GM11168 (cell line): ENCODE results near the gene TAF8.
"Not testable (repeated sequence)": the region's sequence is repeated elsewhere in the genome, so short reads cannot be mapped to it uniquely, and the experiment has no call there.

Source experiments
- in situ Hi-C: fragments of 300-500 bp; cut with MboI; formaldehyde crosslinking; loops from one replicate; pipeline ENCODE4 v1.12.0; 2022; ENCODE audit warnings: low sequenced_read_pairs; ENCODE audit not compliant: unreplicated experiment

TAF8 gene, protein sequence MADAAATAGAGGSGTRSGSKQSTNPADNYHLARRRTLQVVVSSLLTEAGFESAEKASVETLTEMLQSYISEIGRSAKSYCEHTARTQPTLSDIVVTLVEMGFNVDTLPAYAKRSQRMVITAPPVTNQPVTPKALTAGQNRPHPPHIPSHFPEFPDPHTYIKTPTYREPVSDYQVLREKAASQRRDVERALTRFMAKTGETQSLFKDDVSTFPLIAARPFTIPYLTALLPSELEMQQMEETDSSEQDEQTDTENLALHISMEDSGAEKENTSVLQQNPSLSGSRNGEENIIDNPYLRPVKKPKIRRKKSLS

DNA sequence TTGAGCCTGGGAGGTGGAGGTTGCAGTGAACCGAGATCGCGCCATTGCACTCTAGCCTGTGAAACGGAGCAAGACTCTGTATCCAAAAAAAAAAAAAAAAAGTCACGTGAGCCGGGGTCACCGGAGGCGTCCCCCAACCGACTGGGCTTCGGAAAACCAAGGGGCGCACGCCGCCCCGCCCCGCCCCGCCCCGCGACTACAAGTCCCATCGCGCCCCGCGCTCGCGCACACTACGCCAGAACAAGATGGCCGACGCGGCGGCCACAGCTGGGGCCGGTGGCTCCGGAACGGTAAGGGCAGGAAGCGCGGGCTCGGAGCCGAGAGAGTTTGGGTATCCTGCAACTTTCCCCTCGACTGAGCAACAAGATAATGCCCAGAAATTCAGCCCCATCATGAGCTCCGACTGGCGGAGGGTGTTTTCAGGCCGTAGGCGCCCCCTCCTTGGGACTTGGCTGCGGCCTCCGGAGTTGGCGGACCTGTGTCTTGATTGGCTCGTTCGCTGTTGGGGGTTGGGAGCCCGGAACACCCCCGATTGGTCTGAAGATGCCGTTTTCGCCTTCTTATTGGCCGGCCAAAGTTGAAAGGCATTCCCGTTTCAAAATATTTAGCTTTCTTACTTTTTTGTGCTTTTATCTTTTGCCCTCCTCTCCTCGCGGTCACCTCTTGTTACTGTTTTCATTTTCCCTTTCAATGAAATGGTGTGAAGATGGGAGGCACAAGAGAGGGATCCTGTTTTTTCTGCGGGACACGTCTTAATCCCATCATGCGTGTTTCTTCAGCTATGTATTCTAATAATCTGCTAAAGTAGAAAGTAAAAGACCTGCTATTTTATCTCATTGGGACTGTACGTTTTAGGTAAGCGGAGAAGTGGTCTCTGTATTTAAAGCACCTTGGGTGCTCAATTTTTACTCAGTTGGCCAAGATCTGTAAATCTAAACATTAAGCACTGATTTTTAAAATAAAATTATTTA lies at the start of gene TAF8:
Gene TAF8, plus strand, starts transcription at position 228 of the 971 bp plus-strand sequence. Its CDS starts 18 bp downstream, at position 246.
- in situ Hi-C loops = no loop called here

DNA sequence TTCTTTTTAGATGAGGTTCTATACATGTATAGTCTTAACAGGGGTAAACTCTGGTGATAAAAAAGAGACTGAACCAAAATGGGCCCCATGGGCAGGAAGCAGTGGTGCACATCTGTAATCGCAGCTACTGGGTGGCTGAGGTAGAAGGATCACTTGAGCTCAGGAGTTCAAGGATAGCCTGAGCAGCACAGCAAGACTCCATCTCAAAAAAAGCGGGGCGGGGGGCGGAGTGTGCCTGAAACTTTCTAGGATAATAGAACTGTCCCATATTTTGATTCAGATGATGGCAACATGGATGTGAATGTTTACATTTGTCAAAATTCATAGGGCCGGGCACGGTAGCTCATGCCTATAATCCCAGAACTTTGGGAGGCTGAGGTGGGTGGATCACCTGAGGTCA lies 48.8 kb upstream of the TAF8 start:
- in situ Hi-C loops = no loop called here

DNA sequence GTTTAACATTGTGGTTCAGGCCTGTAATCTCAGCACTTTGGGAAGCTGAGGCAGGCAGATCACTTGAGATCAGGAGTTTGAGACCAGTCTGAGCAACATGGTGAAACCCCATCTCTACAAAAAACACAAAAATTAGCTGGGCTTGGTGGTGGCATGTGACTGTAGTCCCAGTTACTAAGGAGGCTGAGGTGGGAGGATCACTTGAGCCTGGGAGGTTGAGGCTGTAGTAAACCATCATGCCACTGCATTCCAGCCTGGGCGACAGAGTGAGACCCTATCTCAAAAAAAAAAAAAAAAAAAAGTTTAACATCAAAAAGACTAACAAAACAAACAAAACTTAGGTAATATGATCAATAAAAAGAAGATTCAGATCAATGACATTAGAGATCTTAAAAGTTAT lies 46.7 kb upstream of the TAF8 start:
- in situ Hi-C loops = not testable (repeated sequence)

DNA sequence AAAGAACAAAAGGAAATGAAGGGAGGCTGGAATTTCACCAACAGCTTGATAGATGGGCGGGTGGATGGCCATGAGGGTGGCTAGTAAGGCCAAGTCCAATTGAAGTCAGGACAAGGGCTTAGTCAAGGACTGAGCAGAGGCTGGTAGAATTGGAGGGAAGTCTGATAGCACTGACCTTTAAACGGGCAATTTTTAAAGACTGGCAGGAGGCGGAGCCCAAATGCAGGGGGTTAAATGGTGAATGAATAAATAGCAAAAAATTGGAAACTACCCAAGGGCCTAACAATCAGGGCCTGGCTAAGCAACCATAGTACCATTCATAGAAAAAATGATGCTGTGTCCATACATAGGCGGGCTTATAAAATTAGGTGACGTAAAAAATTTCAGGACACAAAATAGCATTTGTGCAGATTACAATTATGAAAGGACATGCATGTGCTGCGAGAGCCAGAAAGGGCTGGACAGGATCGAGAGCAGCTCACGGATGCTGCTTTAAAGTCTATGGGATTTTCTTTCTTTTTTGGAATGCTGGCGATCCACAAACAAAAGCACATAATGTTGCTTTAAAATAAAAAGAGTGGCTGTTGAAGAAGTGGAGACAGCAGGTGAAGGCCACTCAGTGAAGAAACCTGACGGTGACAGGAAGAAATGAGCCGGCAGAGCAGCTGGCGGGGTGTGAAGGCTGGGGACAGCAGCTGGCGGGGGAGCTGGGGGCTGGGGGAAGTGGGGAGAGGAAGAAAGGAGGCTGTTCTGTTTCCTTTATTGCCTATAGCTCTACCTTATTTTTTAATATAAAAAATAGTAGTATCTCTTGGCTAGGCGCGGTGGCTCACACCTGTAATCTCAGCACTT lies 42.8 kb upstream of the TAF8 start:
- in situ Hi-C loops = no loop called here

DNA sequence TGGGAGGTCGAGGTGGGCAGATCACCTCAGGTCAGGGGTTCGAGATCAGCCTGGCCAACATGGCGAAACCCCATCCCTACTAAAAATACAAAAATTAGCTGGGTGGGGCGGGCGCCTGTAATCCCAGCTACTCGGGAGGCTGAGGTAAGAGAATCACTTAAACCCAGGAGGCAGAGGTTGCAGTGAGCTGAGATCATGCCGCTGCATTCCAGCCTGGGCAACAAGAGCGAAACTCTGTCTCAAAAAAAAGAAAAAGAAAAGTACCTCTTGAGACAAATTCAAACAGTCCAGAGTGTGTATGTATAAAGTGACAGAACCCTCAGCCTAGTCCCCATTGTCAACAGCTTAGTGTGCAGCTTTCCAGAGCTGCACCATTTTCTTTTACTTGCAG lies 42.2 kb upstream of the TAF8 start:
- in situ Hi-C loops = not testable (repeated sequence)

DNA sequence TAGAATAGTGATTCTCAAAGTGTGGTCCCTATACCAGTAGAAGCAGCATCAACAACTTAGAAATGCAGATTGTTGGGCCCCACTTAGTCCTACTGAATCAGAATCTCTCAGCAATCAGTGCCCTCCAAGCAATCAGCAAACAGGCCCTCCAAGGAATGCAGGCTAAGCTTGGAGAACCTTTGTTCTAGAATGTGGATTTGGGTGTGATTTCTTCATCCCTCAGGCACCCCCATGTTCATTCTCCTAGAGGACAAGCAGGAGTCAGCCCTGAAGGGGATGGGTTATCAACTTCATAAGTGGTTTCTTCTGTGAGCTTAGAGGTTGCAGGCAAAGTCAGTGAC lies 40.5 kb upstream of the TAF8 start:
- in situ Hi-C loops = no loop called here

DNA sequence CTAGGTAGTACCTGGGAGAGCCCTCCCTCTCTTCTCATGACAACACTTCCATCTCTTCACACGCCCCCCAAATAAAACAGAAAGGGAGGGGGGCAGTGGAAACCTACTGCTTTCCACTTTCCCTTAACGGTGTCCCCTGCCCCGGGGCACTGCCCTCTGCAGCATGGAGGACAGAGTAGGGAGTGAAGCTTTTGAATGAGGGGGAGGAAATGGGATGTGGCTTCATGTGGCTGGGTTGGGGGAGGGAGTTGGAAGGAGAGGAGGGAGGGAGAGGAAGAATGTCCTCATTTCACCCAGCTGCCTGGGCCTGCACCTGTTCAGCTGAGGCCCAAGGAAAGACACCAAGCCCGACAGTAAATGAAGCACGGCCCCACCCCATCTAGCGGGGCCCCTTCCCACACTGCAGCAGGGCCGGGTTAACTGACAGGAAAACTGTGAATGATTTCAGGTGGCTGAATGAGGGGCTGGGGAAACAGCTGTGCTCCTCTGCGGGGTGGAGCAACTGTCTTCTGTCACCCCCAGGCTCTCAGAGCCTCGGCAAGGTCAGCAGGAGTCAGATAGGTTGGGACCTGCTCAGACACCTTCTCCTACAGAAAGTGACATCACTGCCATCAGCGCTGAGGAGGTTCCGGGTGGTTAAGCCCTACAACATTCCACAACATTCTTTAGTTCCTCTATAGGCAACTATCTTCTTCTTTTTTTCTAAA lies 40.0 kb upstream of the TAF8 start:
- in situ Hi-C loops = no loop called here

DNA sequence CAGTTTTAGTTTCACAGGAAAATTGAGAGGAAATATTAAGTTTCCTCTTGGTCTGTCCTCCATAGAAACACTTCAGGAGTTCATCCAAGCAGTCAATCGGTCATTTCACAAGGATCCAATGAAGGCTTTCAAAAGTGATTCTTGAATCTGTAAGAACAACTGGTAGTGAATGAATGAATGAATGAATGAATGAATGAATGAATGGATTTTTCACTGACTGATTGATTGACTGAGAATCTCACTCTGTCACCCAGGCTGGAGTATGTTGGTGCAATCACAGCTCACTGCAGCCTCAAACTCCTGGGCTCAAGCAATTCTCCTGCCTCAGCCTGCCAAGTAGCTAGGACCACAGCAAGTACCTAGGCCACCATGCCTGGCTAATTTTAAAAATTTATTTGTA lies 39.4 kb upstream of the TAF8 start:
- in situ Hi-C loops = no loop called here

DNA sequence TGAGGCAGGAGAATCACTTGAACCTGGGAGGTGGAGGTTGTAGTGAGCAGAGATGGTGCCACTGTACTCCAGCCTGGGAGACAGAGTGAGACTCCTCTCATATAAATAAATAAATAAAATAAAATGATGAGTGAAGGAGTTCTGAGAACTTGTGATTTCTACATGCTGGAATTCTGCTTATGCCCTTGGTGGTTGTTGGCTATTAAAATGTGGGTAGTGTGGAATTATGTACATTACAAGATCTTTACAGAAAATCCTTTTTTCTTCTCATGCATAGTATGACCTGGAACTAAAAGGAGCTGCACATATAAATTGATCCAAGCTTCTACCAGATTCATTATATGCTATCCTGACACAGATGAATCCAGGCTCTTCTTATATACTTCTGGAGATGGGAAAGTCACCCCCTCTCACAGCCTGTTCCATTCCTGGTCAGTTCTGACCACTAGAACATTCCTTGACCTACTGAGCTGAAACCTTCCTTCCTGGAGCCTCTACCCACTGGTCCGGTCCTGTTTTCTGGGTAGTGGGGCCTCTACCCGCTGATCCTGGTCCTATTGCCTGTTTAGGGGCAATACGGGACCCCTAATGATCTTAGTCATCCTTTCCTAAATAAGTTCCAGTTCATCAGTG lies 37.7 kb upstream of the TAF8 start:
- in situ Hi-C loops = no loop called here

DNA sequence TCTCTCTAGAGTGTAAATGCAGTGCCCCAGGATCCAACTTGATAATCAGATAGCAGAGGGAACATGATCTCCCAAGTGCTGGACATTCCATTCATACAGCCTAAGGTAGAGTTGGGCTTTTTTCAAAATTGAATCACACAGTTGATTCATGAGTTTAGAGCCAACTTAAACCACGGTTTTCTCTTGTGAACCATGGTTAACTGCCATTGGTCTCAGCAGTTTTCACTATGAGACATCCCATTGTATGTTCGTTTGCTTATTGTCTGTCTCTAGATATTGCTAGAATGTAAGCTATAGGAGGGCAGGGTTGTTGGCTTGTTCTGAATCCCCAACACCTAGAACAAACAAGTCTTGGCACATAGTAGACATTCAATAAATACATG lies 37.2 kb upstream of the TAF8 start:
- in situ Hi-C loops = no loop called here

DNA sequence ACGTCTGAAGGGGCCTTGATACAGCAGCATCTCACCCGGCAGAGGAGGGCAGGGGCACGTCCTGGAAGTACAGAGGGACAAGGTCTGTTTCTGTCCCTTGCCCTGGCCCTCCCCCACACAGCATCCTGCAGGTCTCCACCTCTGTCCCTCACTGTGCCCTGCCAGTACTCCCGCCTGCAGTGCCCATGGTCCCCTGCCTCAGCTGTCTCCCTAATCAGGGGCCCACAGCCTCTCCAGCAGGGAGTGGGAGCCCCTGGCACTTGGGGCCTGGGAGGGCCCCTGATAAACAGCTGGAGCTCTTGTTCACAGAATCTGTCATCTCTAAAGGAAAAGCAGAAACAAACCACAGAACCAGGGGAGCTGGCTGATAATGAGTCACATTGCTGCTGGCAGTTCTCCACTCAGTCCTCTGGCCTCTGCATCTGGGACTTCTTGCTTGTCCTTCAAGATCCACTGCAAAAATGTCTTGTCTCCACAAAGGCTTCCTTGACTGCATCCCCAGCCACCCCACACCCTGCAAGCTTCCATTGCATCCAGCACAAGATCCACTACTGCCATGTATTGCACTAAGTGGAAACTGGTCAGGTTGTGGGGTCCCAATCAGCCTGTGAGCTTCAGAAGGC lies 33.2 kb upstream of the TAF8 start:
- in situ Hi-C loops = no loop called here

DNA sequence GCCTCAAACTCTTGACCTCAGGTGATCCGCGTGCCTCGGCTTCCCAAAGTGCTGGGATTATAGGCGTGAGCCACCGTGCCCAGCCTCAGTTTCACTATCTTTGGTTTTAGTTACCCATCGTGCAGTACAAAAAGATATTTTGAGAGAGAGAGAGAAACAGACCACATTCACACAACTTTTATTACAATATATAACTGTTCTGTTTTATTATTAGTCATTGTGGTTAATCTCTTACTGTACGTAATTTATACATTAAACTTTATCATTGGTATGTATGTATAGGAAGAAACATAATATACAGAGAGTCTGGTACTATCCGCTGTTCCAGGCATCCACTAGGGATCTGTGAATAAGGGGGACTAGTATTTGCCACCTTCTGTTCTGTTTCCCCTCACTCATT lies 29.4 kb upstream of the TAF8 start:
- in situ Hi-C loops = no loop called here

DNA sequence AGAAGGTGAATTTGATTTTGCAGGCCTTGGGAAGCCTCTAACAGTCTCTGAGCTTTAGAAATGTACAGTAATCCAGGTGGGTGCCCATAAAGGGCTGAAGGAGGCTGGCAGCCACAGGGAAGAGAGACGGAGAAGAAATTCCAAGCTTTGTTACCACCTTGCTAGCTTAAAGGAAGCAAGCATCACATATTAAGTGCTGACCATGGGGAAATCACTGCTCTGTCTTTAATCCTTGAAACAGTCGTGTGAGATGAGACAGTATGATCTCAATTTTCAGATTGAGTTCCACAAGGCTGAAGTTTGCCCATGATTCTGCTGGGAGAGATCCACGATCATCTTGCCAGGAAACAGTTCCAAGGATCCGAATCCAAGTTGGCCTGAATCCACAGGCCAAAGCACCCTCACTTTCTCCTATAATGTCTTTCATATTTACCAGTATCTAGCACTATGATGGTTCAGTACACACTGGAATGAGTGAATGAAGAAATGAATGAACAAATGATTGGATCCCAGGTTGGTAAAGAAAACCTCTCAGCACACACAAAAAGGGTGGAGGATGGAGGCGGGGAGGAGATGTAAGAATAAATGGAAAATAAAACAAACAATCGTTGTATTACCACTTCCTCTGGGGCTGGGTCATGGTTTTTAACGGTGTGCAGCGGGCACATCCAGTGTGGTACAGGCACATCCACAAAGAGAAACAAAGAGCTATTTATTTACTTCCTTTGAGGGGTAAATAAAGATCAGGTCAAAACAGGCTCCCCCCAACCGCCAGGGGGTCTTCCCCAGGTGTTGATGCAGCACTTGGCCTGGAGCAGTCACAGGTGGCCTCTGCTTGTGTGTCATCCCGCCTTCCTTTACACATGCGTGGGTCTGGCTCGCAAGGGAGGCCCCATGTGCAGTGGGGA lies 28.2 kb upstream of the TAF8 start:
- in situ Hi-C loops = no loop called here

DNA sequence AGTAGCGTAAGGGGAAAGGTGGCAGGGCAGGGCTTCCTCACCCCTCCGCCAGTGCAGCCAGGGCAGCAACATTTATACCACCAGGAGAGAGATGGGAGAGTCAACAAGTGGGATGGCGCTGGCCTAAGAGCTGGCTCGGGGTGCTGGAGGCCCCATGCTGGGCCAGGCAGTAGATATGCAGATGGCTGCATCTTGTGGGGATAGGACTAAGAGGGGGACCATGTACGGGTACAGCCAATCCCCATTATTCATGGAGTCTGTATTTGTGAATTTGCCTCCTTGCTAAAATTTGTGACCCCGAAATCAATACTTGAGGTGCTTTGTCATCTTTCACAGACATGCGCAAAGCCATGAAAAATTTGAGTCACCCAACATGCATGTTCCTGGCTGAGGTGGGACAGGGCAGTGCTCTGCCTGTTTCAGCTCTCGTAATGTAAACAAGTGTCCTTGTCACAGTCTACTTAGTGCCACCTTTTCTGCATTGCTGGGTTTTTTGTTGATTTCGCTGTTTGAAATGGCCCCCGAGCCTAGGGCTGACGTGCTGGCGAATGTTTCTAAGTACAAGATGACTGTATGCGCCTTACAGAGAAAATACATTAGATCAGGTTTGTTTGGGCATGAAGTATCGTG lies 27.5 kb upstream of the TAF8 start:
- in situ Hi-C loops = no loop called here

DNA sequence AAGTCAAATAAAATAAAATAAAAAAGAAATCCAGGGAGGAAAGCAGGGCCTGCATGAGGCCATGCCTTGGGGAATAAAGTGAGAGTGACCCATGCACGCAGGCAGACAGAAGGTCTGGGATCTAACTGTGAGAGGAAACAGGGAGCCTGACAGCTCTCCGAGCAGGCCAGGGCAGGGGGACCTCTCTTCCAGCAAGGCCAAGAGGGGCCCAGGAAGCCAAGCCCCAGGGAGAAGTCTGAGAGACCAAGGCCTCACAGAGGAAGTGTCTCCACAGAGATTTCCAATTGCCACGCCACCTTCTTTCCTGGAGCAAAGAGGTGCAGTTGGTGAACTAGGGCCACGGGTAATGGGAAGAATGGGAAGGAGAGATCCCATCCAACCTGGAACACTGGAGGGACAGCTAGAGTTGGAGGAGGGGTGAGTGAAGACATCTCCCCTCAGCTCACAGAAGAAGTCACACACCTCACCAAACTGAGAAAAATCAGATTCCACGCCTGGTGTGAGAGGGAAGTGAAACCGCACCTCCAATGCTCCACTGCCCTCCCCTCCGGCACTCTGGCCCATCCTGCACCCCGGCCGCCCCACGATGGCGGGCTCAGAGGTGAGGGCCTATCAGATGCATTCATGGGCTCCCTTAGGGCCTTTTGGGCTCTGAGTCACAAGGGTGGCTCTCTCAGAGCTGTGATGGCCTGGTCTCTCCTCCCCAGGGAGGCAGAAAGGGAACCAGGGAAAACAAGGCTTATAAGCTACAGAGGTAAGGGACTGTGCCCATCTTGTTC lies 25.1 kb upstream of the TAF8 start:
- in situ Hi-C loops = no loop called here

DNA sequence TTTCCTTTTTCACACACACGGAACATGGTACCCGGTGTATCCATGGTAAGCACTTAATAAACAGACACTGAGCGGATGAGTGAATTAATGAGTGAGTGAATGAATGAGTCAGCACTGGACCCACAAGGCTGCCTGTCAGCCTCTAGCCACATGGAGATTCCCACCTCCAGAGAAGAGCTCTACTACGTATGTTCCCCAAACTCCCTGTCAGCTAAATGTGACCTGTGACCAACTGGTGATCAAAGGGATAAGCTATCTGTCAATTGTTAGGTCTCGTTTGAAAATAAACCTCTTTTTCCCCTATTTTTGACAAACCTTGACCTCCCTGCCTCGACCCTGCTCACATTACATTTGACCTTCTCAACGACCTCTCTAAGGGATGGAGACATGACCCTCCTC lies 24.5 kb upstream of the TAF8 start:
- in situ Hi-C loops = no loop called here

DNA sequence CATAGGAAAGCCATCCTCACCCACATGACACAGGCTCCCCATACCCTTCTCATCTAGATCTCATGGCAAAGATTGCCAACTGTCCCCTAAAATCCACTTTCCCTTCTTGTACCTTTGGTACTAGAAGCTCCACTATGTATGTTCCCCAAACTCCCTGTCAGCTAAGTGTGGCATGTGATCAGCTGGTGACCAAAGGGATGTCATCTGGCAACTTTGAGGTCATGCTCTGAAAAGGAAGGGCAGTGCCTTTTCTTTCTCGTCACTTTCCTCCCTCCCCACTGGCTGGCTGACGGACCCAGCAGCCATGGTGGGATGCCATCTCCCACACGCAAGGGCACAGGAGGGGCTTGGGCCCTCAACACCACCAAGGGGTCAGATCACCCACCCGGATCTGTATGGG lies 23.8 kb upstream of the TAF8 start:
- in situ Hi-C loops = no loop called here
